ENCODE results near the gene VSTM5.

DNA sequence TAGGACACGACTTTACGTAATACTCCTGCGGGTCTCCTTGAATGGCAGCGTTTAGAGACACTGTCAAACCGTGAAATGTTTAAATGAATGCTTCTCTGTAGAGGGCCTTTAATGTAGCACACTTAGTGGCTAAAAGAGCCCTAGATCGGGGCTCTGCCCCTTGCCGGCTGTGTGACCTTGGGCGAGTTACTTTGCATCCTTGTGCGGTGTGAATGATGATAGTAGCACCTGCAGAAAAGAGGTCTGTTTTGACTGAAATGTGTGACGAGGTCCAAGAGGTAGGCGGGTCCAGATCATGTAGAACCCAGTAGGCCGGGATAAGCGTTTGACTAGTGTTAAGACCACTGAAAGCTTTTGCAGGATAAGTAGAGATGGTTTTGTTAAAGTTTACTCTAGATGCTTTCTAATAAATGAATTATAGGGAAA is 65.5 kb downstream of the VSTM5 start:
- TF ChIP-seq, protein P1, sequence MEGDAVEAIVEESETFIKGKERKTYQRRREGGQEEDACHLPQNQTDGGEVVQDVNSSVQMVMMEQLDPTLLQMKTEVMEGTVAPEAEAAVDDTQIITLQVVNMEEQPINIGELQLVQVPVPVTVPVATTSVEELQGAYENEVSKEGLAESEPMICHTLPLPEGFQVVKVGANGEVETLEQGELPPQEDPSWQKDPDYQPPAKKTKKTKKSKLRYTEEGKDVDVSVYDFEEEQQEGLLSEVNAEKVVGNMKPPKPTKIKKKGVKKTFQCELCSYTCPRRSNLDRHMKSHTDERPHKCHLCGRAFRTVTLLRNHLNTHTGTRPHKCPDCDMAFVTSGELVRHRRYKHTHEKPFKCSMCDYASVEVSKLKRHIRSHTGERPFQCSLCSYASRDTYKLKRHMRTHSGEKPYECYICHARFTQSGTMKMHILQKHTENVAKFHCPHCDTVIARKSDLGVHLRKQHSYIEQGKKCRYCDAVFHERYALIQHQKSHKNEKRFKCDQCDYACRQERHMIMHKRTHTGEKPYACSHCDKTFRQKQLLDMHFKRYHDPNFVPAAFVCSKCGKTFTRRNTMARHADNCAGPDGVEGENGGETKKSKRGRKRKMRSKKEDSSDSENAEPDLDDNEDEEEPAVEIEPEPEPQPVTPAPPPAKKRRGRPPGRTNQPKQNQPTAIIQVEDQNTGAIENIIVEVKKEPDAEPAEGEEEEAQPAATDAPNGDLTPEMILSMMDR (IDR thresholded peaks at IDR 0.05; ENCODE audit: poor library complexity) = no peak
- TF ChIP-seq EZH2 (IDR thresholded peaks at IDR 0.05; ENCODE audit: borderline replicate concordance) = no peak

Measured in hepatocyte (in vitro differentiated cells).